GM12865 (cell line): ENCODE results near the gene DPYD.

Source experiments
- DNase-seq: peaks from one replicate; pipeline ENCODE4 v3.0.0; 2010; ENCODE audit warnings: low read depth
- H3K4me3 ChIP-seq: 2 replicates; pipeline ENCODE4 v1.5.1; 2011; ENCODE audit warnings: mild to moderate bottlenecking, low read depth, low read length, control low read depth
- TF ChIP-seq, protein P1 (sequence below): IDR thresholded peaks from 2 replicates; pipeline ENCODE4 v1.5.1; 2011; ENCODE audit warnings: low read length, control low read depth, low read depth, inconsistent platforms; ENCODE audit not compliant: insufficient read depth; ENCODE audit errors: missing control alignments

The DPYD gene

DNA sequence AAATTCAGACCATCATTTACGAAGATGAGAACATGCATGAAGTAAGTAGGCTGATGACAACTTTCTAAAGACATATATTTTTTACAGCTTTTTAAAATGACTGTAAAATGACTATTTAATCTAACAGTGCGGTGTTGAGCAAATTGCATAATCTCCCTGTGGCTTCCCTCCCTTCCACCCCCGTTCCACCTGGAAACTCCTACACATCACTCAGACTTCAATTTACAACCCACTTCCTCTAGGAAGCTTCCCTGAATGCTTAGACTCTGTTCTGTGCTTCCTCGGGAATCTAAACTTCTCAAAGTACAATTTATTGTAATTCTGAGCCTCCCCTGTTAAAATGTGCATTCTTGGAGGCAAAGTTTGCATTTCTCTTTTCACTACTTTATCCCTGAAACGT is 354.9 kb downstream of the DPYD start:
- TF ChIP-seq, protein P1, sequence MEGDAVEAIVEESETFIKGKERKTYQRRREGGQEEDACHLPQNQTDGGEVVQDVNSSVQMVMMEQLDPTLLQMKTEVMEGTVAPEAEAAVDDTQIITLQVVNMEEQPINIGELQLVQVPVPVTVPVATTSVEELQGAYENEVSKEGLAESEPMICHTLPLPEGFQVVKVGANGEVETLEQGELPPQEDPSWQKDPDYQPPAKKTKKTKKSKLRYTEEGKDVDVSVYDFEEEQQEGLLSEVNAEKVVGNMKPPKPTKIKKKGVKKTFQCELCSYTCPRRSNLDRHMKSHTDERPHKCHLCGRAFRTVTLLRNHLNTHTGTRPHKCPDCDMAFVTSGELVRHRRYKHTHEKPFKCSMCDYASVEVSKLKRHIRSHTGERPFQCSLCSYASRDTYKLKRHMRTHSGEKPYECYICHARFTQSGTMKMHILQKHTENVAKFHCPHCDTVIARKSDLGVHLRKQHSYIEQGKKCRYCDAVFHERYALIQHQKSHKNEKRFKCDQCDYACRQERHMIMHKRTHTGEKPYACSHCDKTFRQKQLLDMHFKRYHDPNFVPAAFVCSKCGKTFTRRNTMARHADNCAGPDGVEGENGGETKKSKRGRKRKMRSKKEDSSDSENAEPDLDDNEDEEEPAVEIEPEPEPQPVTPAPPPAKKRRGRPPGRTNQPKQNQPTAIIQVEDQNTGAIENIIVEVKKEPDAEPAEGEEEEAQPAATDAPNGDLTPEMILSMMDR, result no peak
- no peak overlapping the region for H3K4me3 ChIP-seq
- DNase-seq, result no peak

GRCh38 chr1:97563926-97564325 is 356.9 kb downstream of the DPYD start:
- DNase-seq, result no peak
- H3K4me3 ChIP-seq, result no peak overlapping the region
- TF ChIP-seq, protein P1, result no peak

GRCh38 chr1:97562081-97562480 is 358.8 kb downstream of the DPYD start:
- TF ChIP-seq, protein P1, result no peak
- no peak overlapping the region for H3K4me3 ChIP-seq
- no peak for DNase-seq

GRCh38 chr1:97560714-97561113 is 360.1 kb downstream of the DPYD start:
- TF ChIP-seq, protein P1, result no peak
- H3K4me3 ChIP-seq, result no peak overlapping the region
- DNase-seq, result no peak

- DNase-seq, result no peak
- TF ChIP-seq, protein P1, result no peak
Measured at GRCh38 chr1:97553971-97554370, 366.9 kb downstream of the DPYD start.

DNA sequence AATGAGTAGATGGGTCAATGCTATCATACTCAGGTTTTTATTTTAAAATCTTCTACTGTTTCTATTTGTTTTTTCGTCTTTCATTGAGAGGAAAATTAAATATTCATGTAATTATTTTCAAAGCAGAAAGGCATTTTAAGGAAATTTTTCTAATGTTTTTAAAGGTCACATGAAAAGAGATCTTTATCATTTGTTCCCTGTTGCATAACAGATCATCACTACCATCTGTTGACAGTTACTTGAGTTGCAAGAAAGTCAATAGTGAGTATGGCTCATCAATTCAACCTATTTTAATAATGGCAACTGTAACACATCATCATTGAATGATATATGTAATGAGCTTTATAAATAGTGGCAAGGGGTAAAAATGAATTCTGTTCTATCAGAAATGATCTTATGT is 369.7 kb downstream of the DPYD start:
- H3K4me3 ChIP-seq, result no peak overlapping the region
- TF ChIP-seq, protein P1, result no peak

More at GRCh38 chr1:97553971-97554370, 366.9 kb downstream of the DPYD start:
- H3K4me3 ChIP-seq, result no peak overlapping the region

GRCh38 chr1:97545446-97545845 is 375.4 kb downstream of the DPYD start:
- TF ChIP-seq, protein P1, result no peak

More for the DNA sequence above, 369.7 kb downstream of the DPYD start:
- DNase-seq, result no peak

More at GRCh38 chr1:97545446-97545845, 375.4 kb downstream of the DPYD start:
- no peak for DNase-seq
- no peak overlapping the region for H3K4me3 ChIP-seq
